ENCODE data around the gene C22orf15. TPM values are rescaled to one million over a fixed set of nuclear protein-coding genes. Genes with fewer than 3 reads are reported as not detected.

The C22orf15 gene
- total and polyA plus RNA-seq, 2 donors (not counting 3 experiments of a cell fraction or from before 2014, with no cell fraction given) = 0.86 TPM; not detected in 1

DNA sequence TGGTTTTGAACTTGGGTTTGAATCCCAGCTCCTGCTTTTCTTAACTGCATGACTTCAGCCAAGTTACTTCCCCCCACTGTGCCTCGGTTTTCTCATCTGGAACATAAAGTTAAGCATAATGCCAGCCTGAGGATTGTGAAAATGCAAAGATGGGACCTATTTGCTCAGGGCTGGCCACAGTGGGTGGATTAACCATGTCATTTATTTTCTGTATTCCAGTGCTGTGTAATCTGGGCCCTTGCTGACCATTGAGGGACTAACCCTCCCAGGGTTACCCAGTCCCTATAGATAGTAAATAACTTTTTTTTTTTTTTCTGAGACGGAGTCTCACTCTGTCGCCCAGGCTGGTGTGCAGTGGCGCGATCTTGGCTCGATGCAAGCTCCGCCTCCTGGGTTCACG lies 7.1 kb upstream of the C22orf15 start:
- dilution Hi-C loops (cut with MboI; ENCODE audit: extremely low pct_ligation_motif_present, low sequenced_read_pairs) = no loop called here
- H3K4me1 ChIP-seq (ENCODE audit: control insufficient read depth, extremely low read depth, insufficient read depth, low read length) = no peaks in the 10 kb centered on the region
- CTCF ChIA-PET = interaction anchor here (0.8 to 1.6 kb wide), 4 partner anchors 9 to 94 kb away, joined by 4 to 8 read pairs (median 6); partner anchors contain the start of gene CHCHD10

More for the DNA sequence above, 7.1 kb upstream of the C22orf15 start:
- DNase-seq (ENCODE audit: low read depth, low spot score) (no peak), FAIRE-seq (no peak)
- no peaks in the 10 kb centered on the region for H3K36me3 ChIP-seq (ENCODE audit: control insufficient read depth in 2 of 2, extremely low read depth in 1 of 2, insufficient read depth in 2 of 2, low read length in 2 of 2)
- POLR2A ChIA-PET = interaction anchor here (0.6 kb wide), 1 partner anchor 22 kb away, joined by 6 read pairs; no protein-coding TSS in a partner anchor
- no peak overlapping the region for H3K4me3 ChIP-seq (replicated peaks in 1 of 3; ENCODE audit: insufficient read depth in 1 of 3, low read depth in 1 of 3, low read length in 3 of 3)
- no peaks in the 10 kb centered on the region for H4K20me1 ChIP-seq (replicated peaks; ENCODE audit: control insufficient read depth, extremely low read depth, insufficient read depth, low read length)
- no peaks in the 10 kb centered on the region for H3K9me1 ChIP-seq (replicated peaks; ENCODE audit: control insufficient read depth, extremely low read depth, insufficient read depth, low read length)
- TF ChIP-seq FOS (IDR thresholded peaks at IDR 0.05; ENCODE audit: borderline replicate concordance, insufficient read depth, low read length) = no peak
- TF ChIP-seq EZH2 (IDR thresholded peaks at IDR 0.05; ENCODE audit: borderline replicate concordance, low read depth, low read length, severe bottlenecking) = no peak
- no peak for TF ChIP-seq CTCF (IDR thresholded peaks at IDR 0.05; ENCODE audit: extremely low read depth in 1 of 2, insufficient read depth in 1 of 2, low read depth in 1 of 2, low read length in 2 of 2)
- TF ChIP-seq JUN (IDR thresholded peaks at IDR 0.05; ENCODE audit: borderline replicate concordance, insufficient read depth, insufficient read length, low read depth) = no peak
- TF ChIP-seq, protein P1, sequence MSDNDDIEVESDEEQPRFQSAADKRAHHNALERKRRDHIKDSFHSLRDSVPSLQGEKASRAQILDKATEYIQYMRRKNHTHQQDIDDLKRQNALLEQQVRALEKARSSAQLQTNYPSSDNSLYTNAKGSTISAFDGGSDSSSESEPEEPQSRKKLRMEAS (IDR thresholded peaks at IDR 0.05; ENCODE audit: insufficient read depth, insufficient read length) = no peak
- no peak for TF ChIP-seq POLR2AphosphoS5 (IDR thresholded peaks at IDR 0.05; ENCODE audit: insufficient read depth, low read depth, low read length)
- TF ChIP-seq GATA2 (IDR thresholded peaks at IDR 0.05; ENCODE audit: insufficient read depth, insufficient read length, low read depth, low read length) = no peak
- TF ChIP-seq POLR2A (IDR thresholded peaks at IDR 0.05; ENCODE audit: low read depth, low read length) = no peak
- TF ChIP-seq MYC (IDR thresholded peaks at IDR 0.05; ENCODE audit: low read depth, low read length) = no peak
- H3K79me2 ChIP-seq (ENCODE audit: control insufficient read depth, insufficient read depth, low read length) = no peaks in the 10 kb centered on the region
- no peak overlapping the region for H3K27ac ChIP-seq (ENCODE audit: insufficient read depth, low read depth, low read length)
- no peak overlapping the region for H2AFZ ChIP-seq (ENCODE audit: low read depth, low read length)
- no peaks in the 10 kb centered on the region for H3K27me3 ChIP-seq (ENCODE audit: control insufficient read depth in 2 of 2, insufficient read depth in 2 of 2, low read length in 2 of 2)
- no TSS peak for BruUV-seq (replicated peaks)
- no peak overlapping the region for H3K9ac ChIP-seq (replicated peaks; ENCODE audit: extremely low read depth, insufficient read depth, low read length)
- intact Hi-C loops (cut with micrococcal nuclease) = no loop called here
- no peak overlapping the region for H3K4me2 ChIP-seq (ENCODE audit: insufficient read depth, low read length)
- no peaks in the 10 kb centered on the region for H3K9me3 ChIP-seq (replicated peaks; ENCODE audit: control insufficient read depth, insufficient read depth, low read length)
